IMR-90 (cell line): Measurements from ENCODE around the gene CTSO. TPM values are rescaled to one million over a fixed set of nuclear protein-coding genes. Genes with fewer than 3 reads are reported as not detected.

ENCODE experiments used
- ATAC-seq: fragments of 200-7000 bp; cut with Tn5 transposase; 2 replicates; pipeline ENCODE4 v1.9.1; 2020; ENCODE audit warnings: low read depth, mild to moderate bottlenecking, moderate library complexity
- BruUV-seq: library from RNA; stranded (reverse); fragments of 400-500 nt; replicated peaks from 2 replicates; lab custom pipeline; 2021; lab: Mats Ljungman, UMichigan
- CTCF ChIA-PET: fragments of 300-600 bp; formaldehyde crosslinking; extraction: SDS; loops from one replicate; lab custom pipeline; 2021; ENCODE audit warnings: antibody characterized with exemption; lab: Yijun Ruan, JAX
- POLR2A ChIA-PET: fragments of 300-600 bp; sonication (Branson Sonifier 250); formaldehyde crosslinking; loops from one replicate; lab custom pipeline; 2022; ENCODE audit warnings: antibody characterized with exemption; ENCODE audit not compliant: unreplicated experiment; lab: Charles Lee
- DNase-seq: peaks from one replicate; pipeline ENCODE4 v3.0.0; 2013
- H2AFZ ChIP-seq: replicated peaks from 2 replicates; pipeline ENCODE3; 2013; ENCODE audit warnings: low read length, mild to moderate bottlenecking; ENCODE audit not compliant: poor library complexity
- H2AK5ac ChIP-seq: 2 replicates; pipeline ENCODE4 v1.6.1; 2013; ENCODE audit warnings: low read depth, low read length, inconsistent platforms
- H2AK9ac ChIP-seq: replicated peaks from 2 replicates; pipeline ENCODE3; 2013; ENCODE audit warnings: mild to moderate bottlenecking, low read depth, low read length, moderate library complexity; ENCODE audit not compliant: poor library complexity
- H2BK120ac ChIP-seq: 2 replicates; pipeline ENCODE4 v1.6.1; 2013; ENCODE audit warnings: low read depth, low read length, inconsistent platforms
- H2BK15ac ChIP-seq: 3 replicates; pipeline ENCODE4 v1.6.1; 2013; ENCODE audit warnings: low read depth, low read length, inconsistent platforms
- H2BK20ac ChIP-seq: 2 replicates; pipeline ENCODE4 v1.6.1; 2013; ENCODE audit warnings: low read depth, mild to moderate bottlenecking, inconsistent platforms, low read length, moderate library complexity
- H2BK5ac ChIP-seq: 2 replicates; pipeline ENCODE4 v1.6.1; 2013; ENCODE audit warnings: mild to moderate bottlenecking, low read depth, low read length, inconsistent platforms; ENCODE audit not compliant: poor library complexity, severe bottlenecking
- H3K14ac ChIP-seq: replicated peaks from 2 replicates; pipeline ENCODE4 v1.6.1; 2013; ENCODE audit warnings: low read depth, low read length, inconsistent platforms
- H3K18ac ChIP-seq: 2 replicates; pipeline ENCODE4 v1.6.1; 2013; ENCODE audit warnings: low read depth, low read length, control low read depth
- H3K23ac ChIP-seq: 2 replicates; pipeline ENCODE4 v1.6.1; 2013; ENCODE audit warnings: low read depth, low read length, inconsistent platforms
- H3K27ac ChIP-seq: 2 replicates; pipeline ENCODE4 v1.5.1; 2013; ENCODE audit warnings: mild to moderate bottlenecking, control low read depth, low read length; ENCODE audit not compliant: insufficient read depth
- H3K27me3 ChIP-seq: 2 replicates; pipeline ENCODE4 v1.6.1; 2013; ENCODE audit warnings: low read length; ENCODE audit not compliant: control insufficient read depth, insufficient read depth
- H3K36me3 ChIP-seq: 2 replicates; pipeline ENCODE4 v1.6.1; 2013; ENCODE audit warnings: low read length, mixed read lengths; ENCODE audit not compliant: control insufficient read depth, insufficient read depth
- H3K4ac ChIP-seq: 2 replicates; pipeline ENCODE4 v1.6.1; 2013; ENCODE audit warnings: low read depth, low read length, inconsistent platforms
- H3K4me1 ChIP-seq: 2 replicates; pipeline ENCODE4 v1.6.1; 2013; ENCODE audit warnings: low read length, mixed read lengths; ENCODE audit not compliant: control insufficient read depth, insufficient read depth
- H3K4me2 ChIP-seq: 2 replicates; pipeline ENCODE4 v1.6.1; 2013; ENCODE audit warnings: low read depth, mild to moderate bottlenecking, control low read depth, low read length, moderate library complexity
- H3K4me3 ChIP-seq: 2 replicates; pipeline ENCODE4 v1.5.1; 2013; ENCODE audit warnings: low read depth, mild to moderate bottlenecking, control low read depth, low read length, moderate library complexity; ENCODE audit not compliant: insufficient read depth
- H3K56ac ChIP-seq: 2 replicates; pipeline ENCODE4 v1.6.1; 2013; ENCODE audit warnings: low read length, inconsistent platforms; ENCODE audit not compliant: insufficient read depth; ENCODE audit errors: extremely low read depth
- H3K79me1 ChIP-seq, 2 experiments: 2 replicates each; pipeline ENCODE4 v1.6.1; 2013; ENCODE audit warnings: low read length in 2 of 2, inconsistent platforms in 1 of 2, low read depth in 1 of 2
- H3K9ac ChIP-seq: 2 replicates; pipeline ENCODE4 v1.6.1; 2013; ENCODE audit warnings: low read depth, low read length, control low read depth
- H3K9me1 ChIP-seq: 2 replicates; pipeline ENCODE4 v1.6.1; 2013; ENCODE audit warnings: low read length, inconsistent platforms; ENCODE audit not compliant: insufficient read depth
- H3K9me3 ChIP-seq: 2 replicates; pipeline ENCODE4 v1.6.1; 2013; ENCODE audit warnings: low read length; ENCODE audit not compliant: control insufficient read depth, insufficient read depth
- H4K20me1 ChIP-seq: 2 replicates; pipeline ENCODE4 v1.6.1; 2013; ENCODE audit warnings: low read length, inconsistent platforms; ENCODE audit not compliant: insufficient read depth
- H4K5ac ChIP-seq: 2 replicates; pipeline ENCODE4 v1.6.1; 2013; ENCODE audit warnings: mild to moderate bottlenecking, low read depth, low read length, control low read depth
- H4K8ac ChIP-seq, 2 experiments: 2 replicates each; pipeline ENCODE4 v1.6.1; 2013; ENCODE audit warnings: low read depth in 2 of 2, low read length in 2 of 2, control low read depth in 1 of 2, inconsistent platforms in 1 of 2
- H4K91ac ChIP-seq: 2 replicates; pipeline ENCODE4 v1.6.1; 2013; ENCODE audit warnings: low read depth, low read length, inconsistent platforms; ENCODE audit not compliant: insufficient read depth
- BHLHE40 ChIP-seq: fragments of 150-350 bp; IDR thresholded peaks from 2 replicates; pipeline ENCODE4 v1.6.1; 2016; ENCODE audit warnings: mild to moderate bottlenecking, low read depth, low read length
- CEBPB ChIP-seq: IDR thresholded peaks from 2 replicates; pipeline ENCODE4 v1.6.1; 2012; ENCODE audit warnings: low read depth, low read length, improper control_type of control experiment
- CHD1 ChIP-seq: IDR thresholded peaks from 2 replicates; pipeline ENCODE4 v1.6.1; 2012; ENCODE audit warnings: low read depth, low read length, improper control_type of control experiment
- CTCF ChIP-seq: conservative IDR thresholded peaks from 2 replicates; pipeline ENCODE4 v1.5.1; 2012; ENCODE audit warnings: mild to moderate bottlenecking, low read depth, low read length, improper control_type of control experiment
- ELK1 ChIP-seq: fragments of 150-350 bp; IDR thresholded peaks from 2 replicates; pipeline ENCODE4 v1.6.1; 2016; ENCODE audit warnings: low read depth, mild to moderate bottlenecking, low read length, moderate library complexity, borderline replicate concordance
- FOS ChIP-seq: fragments of 150-350 bp; IDR thresholded peaks from 2 replicates; pipeline ENCODE4 v1.6.1; 2016; ENCODE audit warnings: low read depth, low read length
- MAFK ChIP-seq: IDR thresholded peaks from 2 replicates; pipeline ENCODE4 v1.6.1; 2012; ENCODE audit warnings: low read depth, low read length, improper control_type of control experiment
- MXI1 ChIP-seq: IDR thresholded peaks from 2 replicates; pipeline ENCODE4 v1.6.1; 2012; ENCODE audit warnings: low read depth, mild to moderate bottlenecking, low read length, moderate library complexity, borderline replicate concordance
- NFE2L2 ChIP-seq: fragments of 150-350 bp; IDR thresholded peaks from 2 replicates; pipeline ENCODE4 v1.6.1; 2016; ENCODE audit warnings: low read depth, mild to moderate bottlenecking, low read length
- POLR2A ChIP-seq: IDR thresholded peaks from 2 replicates; pipeline ENCODE4 v1.6.1; 2012; ENCODE audit warnings: mild to moderate bottlenecking, low read depth, low read length
- RAD21 ChIP-seq: IDR thresholded peaks from 2 replicates; pipeline ENCODE4 v1.6.1; 2012; ENCODE audit warnings: low read length, improper control_type of control experiment
- RCOR1 ChIP-seq: IDR thresholded peaks from 2 replicates; pipeline ENCODE4 v1.6.1; 2012; ENCODE audit warnings: mild to moderate bottlenecking, low read length, improper control_type of control experiment; ENCODE audit not compliant: insufficient replicate concordance
- RFX5 ChIP-seq: IDR thresholded peaks from 2 replicates; pipeline ENCODE4 v1.8.0; 2012; ENCODE audit warnings: low read depth, mild to moderate bottlenecking, low read length, moderate library complexity
- USF2 ChIP-seq: fragments of 150-350 bp; IDR thresholded peaks from 2 replicates; pipeline ENCODE4 v1.6.1; 2017; ENCODE audit warnings: mild to moderate bottlenecking, antibody characterized with exemption, low read length, low read depth
- whole genome bisulfite sequencing, 2 experiments: methylation state at CpG; one replicate each; pipeline versions ENCODE4 v1.1.5 to v1.1.7; 2013; ENCODE audit warnings: missing lambda C conversion rate in 2 of 2; ENCODE audit not compliant: insufficient read length in 1 of 2; ENCODE audit errors: extremely low coverage in 2 of 2; 5-methylcytosine and 5-hydroxymethylcytosine counted together
- dilution Hi-C: fragments of 300-500 bp; cut with HindIII; formaldehyde crosslinking; loops from one replicate; pipeline ENCODE4 v1.14.3; 2018; ENCODE audit warnings: low sequenced_read_pairs; ENCODE audit not compliant: unreplicated experiment
- in situ Hi-C: fragments of 300-500 bp; cut with MboI; formaldehyde crosslinking; loops from 3 replicates; pipeline ENCODE4 v1.14.3; 2019; ENCODE audit warnings: low sequenced_read_pairs, inconsistent platforms, mixed read lengths
- intact Hi-C: fragments of 100-400 bp; cut with micrococcal nuclease; formaldehyde crosslinking; loops from 2 replicates; pipeline ENCODE4 v1.10.0; 2022
- polyA plus RNA-seq, 3 experiments: library from polyadenylated mRNA; depleted of rRNA; stranded (reverse); fragments of >200 nt; gene quantifications; 2 replicates each; pipeline ENCODE4 v1.2.3, GENCODE V29; 2012; ENCODE audit warnings: low replicate concordance in 1 of 3
- total RNA-seq: library from RNA; depleted of rRNA; stranded (reverse); fragments of >200 nt; gene quantifications from 2 replicates; pipeline ENCODE4 v1.2.3, GENCODE V29; 2012

CTSO gene
- total and polyA plus RNA-seq, 2 of the 4 experiments (the other 2 are of a cell fraction): 2.9 to 3.9 TPM

GRCh38 chr4:155946486-155946885, 7.2 kb downstream of the CTSO start:
- ATAC-seq (no peak), DNase-seq (peak; percentile 27)
- no peak overlapping the region for H2AK9ac ChIP-seq
- H3K56ac ChIP-seq: no peak overlapping the region
- H4K8ac ChIP-seq: no peak overlapping the region
- no peak overlapping the region for H2BK5ac ChIP-seq
- H3K9me1 ChIP-seq: no peaks in the 10 kb centered on the region
- H3K23ac ChIP-seq: no peak overlapping the region
- no peak overlapping the region for H3K4ac ChIP-seq
- H3K14ac ChIP-seq: no peak overlapping the region
- H3K9ac ChIP-seq: no peak overlapping the region
- no peaks in the 10 kb centered on the region for H3K9me3 ChIP-seq
- no peak overlapping the region for H4K5ac ChIP-seq
- H4K20me1 ChIP-seq: no peaks in the 10 kb centered on the region
- no peak overlapping the region for H2BK15ac ChIP-seq
- H2AFZ ChIP-seq: no peak overlapping the region
- H3K27ac ChIP-seq: no peak overlapping the region
- no peak overlapping the region for H2AK5ac ChIP-seq
- H3K4me2 ChIP-seq: no peak overlapping the region
- no peak overlapping the region for H3K18ac ChIP-seq
- H2BK20ac ChIP-seq: no peak overlapping the region
- dilution Hi-C loops (no loop called here), intact Hi-C loops (no loop called here), in situ Hi-C loops (no loop called here)
- peaks cover 6% of the 10 kb centered on the region; the same call in 1 of the 2 replicates for H3K4me1 ChIP-seq
- H3K27me3 ChIP-seq: no peaks in the 10 kb centered on the region
- WGBS, 2 experiments: 100% methylated on average over 1 of the region's 4 CpGs; no CpG with 5 or more reads in 1 of the 2 experiments
- H2BK120ac ChIP-seq: no peak overlapping the region
- no peak overlapping the region for H4K91ac ChIP-seq
- BruUV-seq: no TSS peak
- CTCF ChIA-PET: no interaction called here
- no peaks in the 10 kb centered on the region for H3K36me3 ChIP-seq
- H3K79me1 ChIP-seq: no peaks in the 10 kb centered on the region
- no peak overlapping the region for H3K4me3 ChIP-seq
- no peak for TF ChIP-seq NFE2L2
- no peak for TF ChIP-seq ELK1
- no peak for TF ChIP-seq CTCF
- no peak for TF ChIP-seq USF2
- TF ChIP-seq FOS: no peak
- no peak for TF ChIP-seq POLR2A
- no peak for TF ChIP-seq MXI1
- no peak for TF ChIP-seq BHLHE40
- no peak for TF ChIP-seq MAFK
- no peak for TF ChIP-seq CEBPB
- no peak for TF ChIP-seq CHD1
- TF ChIP-seq RAD21: no peak
- TF ChIP-seq RCOR1: no peak
- no peak for TF ChIP-seq RFX5
- POLR2A ChIA-PET: no interaction called here
